IMR-90 (cell line): ENCODE measurements around the gene BCL2L12. TPM values are rescaled to one million over a fixed set of nuclear protein-coding genes. Genes with fewer than 3 reads are reported as not detected.

ENCODE experiments used
- ATAC-seq: fragments of 200-7000 bp; cut with Tn5 transposase; 2 replicates; pipeline ENCODE4 v1.9.1; 2020; ENCODE audit warnings: low read depth, mild to moderate bottlenecking, moderate library complexity
- BruUV-seq: library from RNA; stranded (reverse); fragments of 400-500 nt; replicated peaks from 2 replicates; lab custom pipeline; 2021; lab: Mats Ljungman, UMichigan
- CTCF ChIA-PET: fragments of 300-600 bp; formaldehyde crosslinking; extraction: SDS; loops from one replicate; lab custom pipeline; 2021; ENCODE audit warnings: antibody characterized with exemption; lab: Yijun Ruan, JAX
- POLR2A ChIA-PET: fragments of 300-600 bp; sonication (Branson Sonifier 250); formaldehyde crosslinking; loops from one replicate; lab custom pipeline; 2022; ENCODE audit warnings: antibody characterized with exemption; ENCODE audit not compliant: unreplicated experiment; lab: Charles Lee
- DNase-seq: peaks from one replicate; pipeline ENCODE4 v3.0.0; 2013
- H2AFZ ChIP-seq: replicated peaks from 2 replicates; pipeline ENCODE3; 2013; ENCODE audit warnings: low read length, mild to moderate bottlenecking; ENCODE audit not compliant: poor library complexity
- H2AK5ac ChIP-seq: 2 replicates; pipeline ENCODE4 v1.6.1; 2013; ENCODE audit warnings: low read depth, low read length, inconsistent platforms
- H2AK9ac ChIP-seq: replicated peaks from 2 replicates; pipeline ENCODE3; 2013; ENCODE audit warnings: mild to moderate bottlenecking, low read depth, low read length, moderate library complexity; ENCODE audit not compliant: poor library complexity
- H2BK120ac ChIP-seq: 2 replicates; pipeline ENCODE4 v1.6.1; 2013; ENCODE audit warnings: low read depth, low read length, inconsistent platforms
- H2BK15ac ChIP-seq: 3 replicates; pipeline ENCODE4 v1.6.1; 2013; ENCODE audit warnings: low read depth, low read length, inconsistent platforms
- H2BK20ac ChIP-seq: 2 replicates; pipeline ENCODE4 v1.6.1; 2013; ENCODE audit warnings: low read depth, mild to moderate bottlenecking, inconsistent platforms, low read length, moderate library complexity
- H2BK5ac ChIP-seq: 2 replicates; pipeline ENCODE4 v1.6.1; 2013; ENCODE audit warnings: mild to moderate bottlenecking, low read depth, low read length, inconsistent platforms; ENCODE audit not compliant: poor library complexity, severe bottlenecking
- H3K14ac ChIP-seq: replicated peaks from 2 replicates; pipeline ENCODE4 v1.6.1; 2013; ENCODE audit warnings: low read depth, low read length, inconsistent platforms
- H3K18ac ChIP-seq: 2 replicates; pipeline ENCODE4 v1.6.1; 2013; ENCODE audit warnings: low read depth, low read length, control low read depth
- H3K23ac ChIP-seq: 2 replicates; pipeline ENCODE4 v1.6.1; 2013; ENCODE audit warnings: low read depth, low read length, inconsistent platforms
- H3K27ac ChIP-seq: 2 replicates; pipeline ENCODE4 v1.5.1; 2013; ENCODE audit warnings: mild to moderate bottlenecking, control low read depth, low read length; ENCODE audit not compliant: insufficient read depth
- H3K27me3 ChIP-seq: 2 replicates; pipeline ENCODE4 v1.6.1; 2013; ENCODE audit warnings: low read length; ENCODE audit not compliant: control insufficient read depth, insufficient read depth
- H3K36me3 ChIP-seq: 2 replicates; pipeline ENCODE4 v1.6.1; 2013; ENCODE audit warnings: low read length, mixed read lengths; ENCODE audit not compliant: control insufficient read depth, insufficient read depth
- H3K4ac ChIP-seq: 2 replicates; pipeline ENCODE4 v1.6.1; 2013; ENCODE audit warnings: low read depth, low read length, inconsistent platforms
- H3K4me1 ChIP-seq: 2 replicates; pipeline ENCODE4 v1.6.1; 2013; ENCODE audit warnings: low read length, mixed read lengths; ENCODE audit not compliant: control insufficient read depth, insufficient read depth
- H3K4me2 ChIP-seq: 2 replicates; pipeline ENCODE4 v1.6.1; 2013; ENCODE audit warnings: low read depth, mild to moderate bottlenecking, control low read depth, low read length, moderate library complexity
- H3K4me3 ChIP-seq: 2 replicates; pipeline ENCODE4 v1.5.1; 2013; ENCODE audit warnings: low read depth, mild to moderate bottlenecking, control low read depth, low read length, moderate library complexity; ENCODE audit not compliant: insufficient read depth
- H3K56ac ChIP-seq: 2 replicates; pipeline ENCODE4 v1.6.1; 2013; ENCODE audit warnings: low read length, inconsistent platforms; ENCODE audit not compliant: insufficient read depth; ENCODE audit errors: extremely low read depth
- H3K79me1 ChIP-seq, 2 experiments: 2 replicates each; pipeline ENCODE4 v1.6.1; 2013; ENCODE audit warnings: low read length in 2 of 2, inconsistent platforms in 1 of 2, low read depth in 1 of 2
- H3K9ac ChIP-seq: 2 replicates; pipeline ENCODE4 v1.6.1; 2013; ENCODE audit warnings: low read depth, low read length, control low read depth
- H3K9me1 ChIP-seq: 2 replicates; pipeline ENCODE4 v1.6.1; 2013; ENCODE audit warnings: low read length, inconsistent platforms; ENCODE audit not compliant: insufficient read depth
- H3K9me3 ChIP-seq: 2 replicates; pipeline ENCODE4 v1.6.1; 2013; ENCODE audit warnings: low read length; ENCODE audit not compliant: control insufficient read depth, insufficient read depth
- H4K20me1 ChIP-seq: 2 replicates; pipeline ENCODE4 v1.6.1; 2013; ENCODE audit warnings: low read length, inconsistent platforms; ENCODE audit not compliant: insufficient read depth
- H4K5ac ChIP-seq: 2 replicates; pipeline ENCODE4 v1.6.1; 2013; ENCODE audit warnings: mild to moderate bottlenecking, low read depth, low read length, control low read depth
- H4K8ac ChIP-seq, 2 experiments: 2 replicates each; pipeline ENCODE4 v1.6.1; 2013; ENCODE audit warnings: low read depth in 2 of 2, low read length in 2 of 2, control low read depth in 1 of 2, inconsistent platforms in 1 of 2
- H4K91ac ChIP-seq: 2 replicates; pipeline ENCODE4 v1.6.1; 2013; ENCODE audit warnings: low read depth, low read length, inconsistent platforms; ENCODE audit not compliant: insufficient read depth
- CHD1 ChIP-seq: IDR thresholded peaks from 2 replicates; pipeline ENCODE4 v1.6.1; 2012; ENCODE audit warnings: low read depth, low read length, improper control_type of control experiment
- RCOR1 ChIP-seq: IDR thresholded peaks from 2 replicates; pipeline ENCODE4 v1.6.1; 2012; ENCODE audit warnings: mild to moderate bottlenecking, low read length, improper control_type of control experiment; ENCODE audit not compliant: insufficient replicate concordance
- WGBS, 2 experiments: methylation state at CpG; one replicate each; pipeline versions ENCODE4 v1.1.5 to v1.1.7; 2013; ENCODE audit warnings: missing lambda C conversion rate in 2 of 2; ENCODE audit not compliant: insufficient read length in 1 of 2; ENCODE audit errors: extremely low coverage in 2 of 2; 5-methylcytosine and 5-hydroxymethylcytosine counted together
- dilution Hi-C: fragments of 300-500 bp; cut with HindIII; formaldehyde crosslinking; loops from one replicate; pipeline ENCODE4 v1.14.3; 2018; ENCODE audit warnings: low sequenced_read_pairs; ENCODE audit not compliant: unreplicated experiment
- in situ Hi-C: fragments of 300-500 bp; cut with MboI; formaldehyde crosslinking; loops from 3 replicates; pipeline ENCODE4 v1.14.3; 2019; ENCODE audit warnings: low sequenced_read_pairs, inconsistent platforms, mixed read lengths
- intact Hi-C: fragments of 100-400 bp; cut with micrococcal nuclease; formaldehyde crosslinking; loops from 2 replicates; pipeline ENCODE4 v1.10.0; 2022
- polyA plus RNA-seq, 3 experiments: library from polyadenylated mRNA; depleted of rRNA; stranded (reverse); fragments of >200 nt; gene quantifications; 2 replicates each; pipeline ENCODE4 v1.2.3, GENCODE V29; 2012; ENCODE audit warnings: low replicate concordance in 1 of 3
- total RNA-seq: library from RNA; depleted of rRNA; stranded (reverse); fragments of >200 nt; gene quantifications from 2 replicates; pipeline ENCODE4 v1.2.3, GENCODE V29; 2012

The BCL2L12 gene
- total and polyA plus RNA-seq, 2 of the 4 experiments (the other 2 are of a cell fraction), result 3.9 to 32.6 TPM

- Histone ChIP-seq H3K23ac (no peak overlapping the region), H2BK15ac (no peak overlapping the region), H4K8ac (no peak overlapping the region), H3K9ac (no peak overlapping the region), H3K4me3 (no peak overlapping the region), H3K4me2 (no peak overlapping the region), H3K18ac (no peak overlapping the region), H3K79me1 (peaks cover 2 to 12% of the 10 kb centered on the region in 2 experiments; a peak in 3 of 4 replicates), H4K91ac (no peak overlapping the region), H2AK9ac (no peak overlapping the region), H4K20me1 (no peaks in the 10 kb centered on the region), H2AK5ac (no peak overlapping the region), H4K5ac (no peak overlapping the region), H2BK20ac (no peak overlapping the region), H3K56ac (no peak overlapping the region), H3K4me1 (peaks cover 2% of the 10 kb centered on the region; the same call in 1 of the 2 replicates), H2BK120ac (no peak overlapping the region), H2AFZ (no peak overlapping the region), H2BK5ac (no peak overlapping the region), H3K27ac (no peak overlapping the region), H3K36me3 (peaks cover 20% of the 10 kb centered on the region), H3K27me3 (no peaks in the 10 kb centered on the region), H3K14ac (no peak overlapping the region), H3K9me3 (no peaks in the 10 kb centered on the region), H3K9me1 (0 out of 2 replicates have a peak, but pooled peaks cover 3% of the 10 kb centered on the region), H3K4ac (no peak overlapping the region)
- intact Hi-C loops, result no loop called here
- ATAC-seq (no peak), DNase-seq (no peak)
- no TSS peak for BruUV-seq
- 88% methylated on average over 5 of the region's 7 CpGs; no CpG with 5 or more reads in 1 of the 2 experiments for WGBS, 2 experiments
- dilution Hi-C loops, result no loop called here
- TF ChIP-seq RCOR1 (no peak), CHD1 (no peak)
- in situ Hi-C loops, result no loop called here
- POLR2A ChIA-PET, result no interaction called here
- CTCF ChIA-PET, result no interaction called here
Observed at GRCh38 chr19:49696865-49697264, 31.1 kb downstream of the BCL2L12 start.
